Pancreas (tissue), 8 donors: ENCODE data around the gene ZNF514. TPM values are rescaled to one million over a fixed set of nuclear protein-coding genes. Genes with fewer than 3 reads are reported as not detected.

Source experiments
- polyA plus RNA-seq, 2 donors: library from polyadenylated mRNA; stranded (reverse); fragments of 200-250 nt; gene quantifications; one replicate each; pipeline ENCODE4 v1.2.3, GENCODE V29; 2013
- total RNA-seq, 6 donors: library from RNA; stranded (reverse); fragmentation: NEBNext Ultra II Directional in 4 of 6; extraction: Animal tissue kit (Norgen Biotek cat#: 25700) in 4 of 6; gene quantifications; one replicate each; pipeline versions ENCODE4 v1.2.1 to v1.2.4, GENCODE V29; 2021 to 2023
- donor health status: healthy with polysubstance abuse.
- donor health status: DM: no; HTN: no; CAD: no; lungs with moderate emphysema.
- donor health status: DM: no; HTN: no; CAD: no.
- donor health status: Bipolar disorder and iron deficiency.
- donor health status: DM: yes; HTN: yes; CAD: no.
- donor health status: DM: no; HTN: no; CAD: no.
- donor health status: DM: no; HTN: no; CAD: no.
- donor health status: DM: yes; HTN: yes; CAD: no.

The ZNF514 gene
- total and polyA plus RNA-seq, 8 donors, result 7.2 to 16.3 (median 9.0) TPM

Other genes with a start within 250 kb of the ZNF514 start
- gene MAL, start 134.1 kb downstream of the ZNF514 start, total RNA-seq, result 1 to 10 TPM in 1 of 6 donors, under 1 TPM in 4, not detected in 1; 0.25 to 1.2 (median 0.55) TPM
- gene MAL, start 134.1 kb downstream of the ZNF514 start, polyA plus RNA-seq, result 1 to 10 TPM; 1.6 to 1.9 TPM
- 10 to 100 TPM; 14.8 to 28.0 (median 17.9) TPM for gene MRPS5, start 38.0 kb downstream of the ZNF514 start, total RNA-seq
- 10 to 100 TPM; 42.5 to 55.2 TPM for gene MRPS5, start 38.0 kb downstream of the ZNF514 start, polyA plus RNA-seq
- gene ZNF2, start 6.0 kb upstream of the ZNF514 start, total RNA-seq, result 1 to 10 TPM; 1.4 to 2.9 (median 2.3) TPM
- 1 to 10 TPM in 1 of 2 donors, under 1 TPM in 1; 0.80 to 1.9 TPM for gene ZNF2, start 6.0 kb upstream of the ZNF514 start, polyA plus RNA-seq
- 1 to 10 TPM; 1.5 to 5.2 (median 3.0) TPM for gene ZNF892, start 47.7 kb upstream of the ZNF514 start, total RNA-seq
- under 1 TPM; 0.63 to 0.76 TPM for gene ZNF892, start 47.7 kb upstream of the ZNF514 start, polyA plus RNA-seq
- 10 to 100 TPM in 5 of 6 donors, 1 to 10 TPM in 1; 9.5 to 20.4 (median 12.8) TPM for gene PROM2, start 114.6 kb upstream of the ZNF514 start, total RNA-seq
- gene PROM2, start 114.6 kb upstream of the ZNF514 start, polyA plus RNA-seq, result 10 to 100 TPM in 1 of 2 donors, 1 to 10 TPM in 1; 8.3 to 12.5 TPM
- 1 to 10 TPM; 3.5 to 7.5 (median 3.6) TPM for gene KCNIP3, start 137.5 kb upstream of the ZNF514 start, total RNA-seq
- 1 to 10 TPM; 3.5 to 4.5 TPM for gene KCNIP3, start 137.5 kb upstream of the ZNF514 start, polyA plus RNA-seq
- 10 to 100 TPM; 15.4 to 22.2 (median 17.9) TPM for gene FAHD2A, start 242.9 kb upstream of the ZNF514 start, total RNA-seq
- 10 to 100 TPM; 19.0 to 19.8 TPM for gene FAHD2A, start 242.9 kb upstream of the ZNF514 start, polyA plus RNA-seq